Hematopoietic multipotent progenitor cell treated with erythropoietin and hydrocortisone succinate and interleukin-3 and kit ligand, for 17 days (in vitro differentiated cells): ENCODE results near the gene SRC.

ENCODE experiments used
- DNase-seq: peaks from one replicate; pipeline ENCODE4 v3.0.0-alpha.2; 2015; ENCODE audit warnings: low spot score

Gene SRC

DNA sequence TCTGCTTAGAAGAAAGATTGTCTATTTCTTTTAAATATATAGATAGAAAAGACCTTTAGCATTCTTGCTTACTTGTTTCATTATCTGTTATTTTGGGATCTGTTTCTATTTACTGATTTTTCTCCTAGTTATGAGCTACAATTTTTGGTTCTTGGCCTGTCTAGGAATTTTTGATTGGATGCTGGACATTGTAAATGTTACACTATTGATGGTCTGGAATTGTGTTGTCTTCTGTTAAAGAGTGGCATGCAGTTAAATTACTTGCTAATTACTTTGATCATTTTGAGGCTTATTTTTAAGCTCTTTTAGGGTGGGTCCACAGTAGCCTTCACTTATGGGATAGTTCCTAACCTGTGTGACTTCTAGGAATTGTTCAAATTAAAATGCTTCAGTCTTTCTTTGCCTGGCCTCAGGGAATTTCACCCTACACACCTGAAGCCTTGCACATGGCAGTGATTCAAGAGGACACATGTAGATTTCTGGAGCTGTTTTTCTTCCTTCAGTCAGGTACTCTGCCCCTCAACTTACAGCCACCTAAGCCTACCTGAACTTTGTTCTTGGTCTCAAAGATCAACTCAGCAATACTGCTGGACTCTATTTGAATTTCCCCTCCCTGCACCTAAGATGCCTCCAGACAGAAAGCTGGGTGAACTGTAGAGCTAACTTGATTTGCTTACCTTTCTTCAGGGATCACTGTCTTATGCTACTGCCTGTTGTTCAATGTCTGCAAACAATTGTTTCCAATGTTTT lies 108.9 kb downstream of the SRC start:
- no peak for DNase-seq
